ENCODE measurements around the gene PCDH9.

The PCDH9 gene

GRCh38 chr13:67231289-67232000 is 1.3 kb upstream of the PCDH9 start:
- H3K4me3 ChIP-seq (ENCODE audit: low read length) = peak overlapping the region; percentile 75
- peak overlapping the region; percentile 67 for H3K9ac ChIP-seq (ENCODE audit: low read length)
- no peaks in the 10 kb centered on the region for H3K4me1 ChIP-seq (ENCODE audit: control insufficient read depth, insufficient read depth, low read length)
- H3K36me3 ChIP-seq (ENCODE audit: control insufficient read depth, insufficient read depth, low read length) = no peaks in the 10 kb centered on the region
- H3K9me3 ChIP-seq (ENCODE audit: control insufficient read depth, low read length) = no peaks in the 10 kb centered on the region
- H3K27me3 ChIP-seq (ENCODE audit: control insufficient read depth, insufficient read depth, low read length) = peaks cover 11% of the 10 kb centered on the region

- H3K36me3 ChIP-seq (ENCODE audit: control insufficient read depth, insufficient read depth, low read length) = no peaks in the 10 kb centered on the region
- peak overlapping the region; percentile 75 for H3K4me3 ChIP-seq (ENCODE audit: low read length)
- peaks cover 11% of the 10 kb centered on the region for H3K27me3 ChIP-seq (ENCODE audit: control insufficient read depth, insufficient read depth, low read length)
- H3K4me1 ChIP-seq (ENCODE audit: control insufficient read depth, insufficient read depth, low read length) = no peaks in the 10 kb centered on the region
- H3K9ac ChIP-seq (ENCODE audit: low read length) = peak overlapping the region; percentile 67
- no peaks in the 10 kb centered on the region for H3K9me3 ChIP-seq (ENCODE audit: control insufficient read depth, low read length)
Measured at GRCh38 chr13:67230404-67231288, 510 bp upstream of the PCDH9 start.

GRCh38 chr13:67228916-67229315 is 1.2 kb downstream of the PCDH9 start:
- Histone ChIP-seq H3K9me3 (ENCODE audit: control insufficient read depth, low read length) (no peaks in the 10 kb centered on the region), H3K36me3 (ENCODE audit: control insufficient read depth, insufficient read depth, low read length) (no peaks in the 10 kb centered on the region), H3K4me3 (ENCODE audit: low read length) (no peak overlapping the region), H3K4me1 (ENCODE audit: control insufficient read depth, insufficient read depth, low read length) (no peaks in the 10 kb centered on the region), H3K9ac (ENCODE audit: low read length) (no peak overlapping the region), H3K27me3 (ENCODE audit: control insufficient read depth, insufficient read depth, low read length) (peaks cover 11% of the 10 kb centered on the region)

- Histone ChIP-seq H3K9me3 (ENCODE audit: control insufficient read depth, low read length) (no peaks in the 10 kb centered on the region), H3K4me3 (ENCODE audit: low read length) (no peak overlapping the region), H3K4me1 (ENCODE audit: control insufficient read depth, insufficient read depth, low read length) (no peaks in the 10 kb centered on the region), H3K9ac (ENCODE audit: low read length) (no peak overlapping the region), H3K27me3 (ENCODE audit: control insufficient read depth, insufficient read depth, low read length) (peaks cover 11% of the 10 kb centered on the region), H3K36me3 (ENCODE audit: control insufficient read depth, insufficient read depth, low read length) (no peaks in the 10 kb centered on the region)
Measured at GRCh38 chr13:67228031-67228430, 2.1 kb downstream of the PCDH9 start.

- H3K4me3 ChIP-seq (ENCODE audit: low read length) = no peak overlapping the region
- H3K36me3 ChIP-seq (ENCODE audit: control insufficient read depth, insufficient read depth, low read length) = no peaks in the 10 kb centered on the region
- peaks cover 11% of the 10 kb centered on the region for H3K27me3 ChIP-seq (ENCODE audit: control insufficient read depth, insufficient read depth, low read length)
- H3K9ac ChIP-seq (ENCODE audit: low read length) = no peak overlapping the region
- H3K9me3 ChIP-seq (ENCODE audit: control insufficient read depth, low read length) = no peaks in the 10 kb centered on the region
- no peaks in the 10 kb centered on the region for H3K4me1 ChIP-seq (ENCODE audit: control insufficient read depth, insufficient read depth, low read length)
Measured at GRCh38 chr13:67227131-67227983, 2.8 kb downstream of the PCDH9 start.

- no peak overlapping the region for H3K9ac ChIP-seq (ENCODE audit: low read length)
- no peaks in the 10 kb centered on the region for H3K36me3 ChIP-seq (ENCODE audit: control insufficient read depth, insufficient read depth, low read length)
- H3K4me3 ChIP-seq (ENCODE audit: low read length) = no peak overlapping the region
- peaks cover 11% of the 10 kb centered on the region for H3K27me3 ChIP-seq (ENCODE audit: control insufficient read depth, insufficient read depth, low read length)
- no peaks in the 10 kb centered on the region for H3K4me1 ChIP-seq (ENCODE audit: control insufficient read depth, insufficient read depth, low read length)
- H3K9me3 ChIP-seq (ENCODE audit: control insufficient read depth, low read length) = no peaks in the 10 kb centered on the region
Measured at GRCh38 chr13:67226696-67227095, 3.4 kb downstream of the PCDH9 start.

- no peak overlapping the region for H3K9ac ChIP-seq (ENCODE audit: low read length)
- peaks cover 11% of the 10 kb centered on the region for H3K27me3 ChIP-seq (ENCODE audit: control insufficient read depth, insufficient read depth, low read length)
- H3K4me3 ChIP-seq (ENCODE audit: low read length) = no peak overlapping the region
- H3K9me3 ChIP-seq (ENCODE audit: control insufficient read depth, low read length) = no peaks in the 10 kb centered on the region
- H3K4me1 ChIP-seq (ENCODE audit: control insufficient read depth, insufficient read depth, low read length) = no peaks in the 10 kb centered on the region
- no peaks in the 10 kb centered on the region for H3K36me3 ChIP-seq (ENCODE audit: control insufficient read depth, insufficient read depth, low read length)
Measured at GRCh38 chr13:67225252-67226159, 4.6 kb downstream of the PCDH9 start.

GRCh38 chr13:67224148-67224846 is 5.8 kb downstream of the PCDH9 start:
- no peaks in the 10 kb centered on the region for H3K4me1 ChIP-seq (ENCODE audit: control insufficient read depth, insufficient read depth, low read length)
- no peak overlapping the region for H3K4me3 ChIP-seq (ENCODE audit: low read length)
- no peak overlapping the region for H3K9ac ChIP-seq (ENCODE audit: low read length)
- H3K36me3 ChIP-seq (ENCODE audit: control insufficient read depth, insufficient read depth, low read length) = no peaks in the 10 kb centered on the region
- peaks cover 7% of the 10 kb centered on the region for H3K27me3 ChIP-seq (ENCODE audit: control insufficient read depth, insufficient read depth, low read length)
- no peaks in the 10 kb centered on the region for H3K9me3 ChIP-seq (ENCODE audit: control insufficient read depth, low read length)

- H3K36me3 ChIP-seq (ENCODE audit: control insufficient read depth, insufficient read depth, low read length) = no peaks in the 10 kb centered on the region
- peaks cover 7% of the 10 kb centered on the region for H3K27me3 ChIP-seq (ENCODE audit: control insufficient read depth, insufficient read depth, low read length)
- H3K9me3 ChIP-seq (ENCODE audit: control insufficient read depth, low read length) = no peaks in the 10 kb centered on the region
- no peaks in the 10 kb centered on the region for H3K4me1 ChIP-seq (ENCODE audit: control insufficient read depth, insufficient read depth, low read length)
- no peak overlapping the region for H3K4me3 ChIP-seq (ENCODE audit: low read length)
- H3K9ac ChIP-seq (ENCODE audit: low read length) = no peak overlapping the region
Measured at GRCh38 chr13:67223742-67224141, 6.4 kb downstream of the PCDH9 start.

GRCh38 chr13:67223024-67223423 is 7.1 kb downstream of the PCDH9 start:
- no peak overlapping the region for H3K9ac ChIP-seq (ENCODE audit: low read length)
- no peak overlapping the region for H3K4me3 ChIP-seq (ENCODE audit: low read length)
- H3K9me3 ChIP-seq (ENCODE audit: control insufficient read depth, low read length) = no peaks in the 10 kb centered on the region
- no peaks in the 10 kb centered on the region for H3K4me1 ChIP-seq (ENCODE audit: control insufficient read depth, insufficient read depth, low read length)
- H3K36me3 ChIP-seq (ENCODE audit: control insufficient read depth, insufficient read depth, low read length) = no peaks in the 10 kb centered on the region
- peaks cover 7% of the 10 kb centered on the region for H3K27me3 ChIP-seq (ENCODE audit: control insufficient read depth, insufficient read depth, low read length)

Data from mucosa of stomach (tissue), 1 donor.